IMR-90 (cell line): ENCODE data around the gene DLX1. TPM values are rescaled to one million over a fixed set of nuclear protein-coding genes. Genes with fewer than 3 reads are reported as not detected.

Experiments used
- ATAC-seq: fragments of 200-7000 bp; cut with Tn5 transposase; 2 replicates; pipeline ENCODE4 v1.9.1; 2020; ENCODE audit warnings: low read depth, mild to moderate bottlenecking, moderate library complexity
- BruUV-seq: library from RNA; stranded (reverse); fragments of 400-500 nt; replicated peaks from 2 replicates; lab custom pipeline; 2021; lab: Mats Ljungman, UMichigan
- CTCF ChIA-PET: fragments of 300-600 bp; formaldehyde crosslinking; extraction: SDS; loops from one replicate; lab custom pipeline; 2021; ENCODE audit warnings: antibody characterized with exemption; lab: Yijun Ruan, JAX
- POLR2A ChIA-PET: fragments of 300-600 bp; sonication (Branson Sonifier 250); formaldehyde crosslinking; loops from one replicate; lab custom pipeline; 2022; ENCODE audit warnings: antibody characterized with exemption; ENCODE audit not compliant: unreplicated experiment; lab: Charles Lee
- DNase-seq: peaks from one replicate; pipeline ENCODE4 v3.0.0; 2013
- H2AFZ ChIP-seq: replicated peaks from 2 replicates; pipeline ENCODE3; 2013; ENCODE audit warnings: low read length, mild to moderate bottlenecking; ENCODE audit not compliant: poor library complexity
- H2AK5ac ChIP-seq: 2 replicates; pipeline ENCODE4 v1.6.1; 2013; ENCODE audit warnings: low read depth, low read length, inconsistent platforms
- H2AK9ac ChIP-seq: replicated peaks from 2 replicates; pipeline ENCODE3; 2013; ENCODE audit warnings: mild to moderate bottlenecking, low read depth, low read length, moderate library complexity; ENCODE audit not compliant: poor library complexity
- H2BK120ac ChIP-seq: 2 replicates; pipeline ENCODE4 v1.6.1; 2013; ENCODE audit warnings: low read depth, low read length, inconsistent platforms
- H2BK15ac ChIP-seq: 3 replicates; pipeline ENCODE4 v1.6.1; 2013; ENCODE audit warnings: low read depth, low read length, inconsistent platforms
- H2BK20ac ChIP-seq: 2 replicates; pipeline ENCODE4 v1.6.1; 2013; ENCODE audit warnings: low read depth, mild to moderate bottlenecking, inconsistent platforms, low read length, moderate library complexity
- H2BK5ac ChIP-seq: 2 replicates; pipeline ENCODE4 v1.6.1; 2013; ENCODE audit warnings: mild to moderate bottlenecking, low read depth, low read length, inconsistent platforms; ENCODE audit not compliant: poor library complexity, severe bottlenecking
- H3K14ac ChIP-seq: replicated peaks from 2 replicates; pipeline ENCODE4 v1.6.1; 2013; ENCODE audit warnings: low read depth, low read length, inconsistent platforms
- H3K18ac ChIP-seq: 2 replicates; pipeline ENCODE4 v1.6.1; 2013; ENCODE audit warnings: low read depth, low read length, control low read depth
- H3K23ac ChIP-seq: 2 replicates; pipeline ENCODE4 v1.6.1; 2013; ENCODE audit warnings: low read depth, low read length, inconsistent platforms
- H3K27ac ChIP-seq: 2 replicates; pipeline ENCODE4 v1.5.1; 2013; ENCODE audit warnings: mild to moderate bottlenecking, control low read depth, low read length; ENCODE audit not compliant: insufficient read depth
- H3K27me3 ChIP-seq: 2 replicates; pipeline ENCODE4 v1.6.1; 2013; ENCODE audit warnings: low read length; ENCODE audit not compliant: control insufficient read depth, insufficient read depth
- H3K36me3 ChIP-seq: 2 replicates; pipeline ENCODE4 v1.6.1; 2013; ENCODE audit warnings: low read length, mixed read lengths; ENCODE audit not compliant: control insufficient read depth, insufficient read depth
- H3K4ac ChIP-seq: 2 replicates; pipeline ENCODE4 v1.6.1; 2013; ENCODE audit warnings: low read depth, low read length, inconsistent platforms
- H3K4me1 ChIP-seq: 2 replicates; pipeline ENCODE4 v1.6.1; 2013; ENCODE audit warnings: low read length, mixed read lengths; ENCODE audit not compliant: control insufficient read depth, insufficient read depth
- H3K4me2 ChIP-seq: 2 replicates; pipeline ENCODE4 v1.6.1; 2013; ENCODE audit warnings: low read depth, mild to moderate bottlenecking, control low read depth, low read length, moderate library complexity
- H3K4me3 ChIP-seq: 2 replicates; pipeline ENCODE4 v1.5.1; 2013; ENCODE audit warnings: low read depth, mild to moderate bottlenecking, control low read depth, low read length, moderate library complexity; ENCODE audit not compliant: insufficient read depth
- H3K56ac ChIP-seq: 2 replicates; pipeline ENCODE4 v1.6.1; 2013; ENCODE audit warnings: low read length, inconsistent platforms; ENCODE audit not compliant: insufficient read depth; ENCODE audit errors: extremely low read depth
- H3K79me1 ChIP-seq, 2 experiments: 2 replicates each; pipeline ENCODE4 v1.6.1; 2013; ENCODE audit warnings: low read length in 2 of 2, inconsistent platforms in 1 of 2, low read depth in 1 of 2
- H3K9ac ChIP-seq: 2 replicates; pipeline ENCODE4 v1.6.1; 2013; ENCODE audit warnings: low read depth, low read length, control low read depth
- H3K9me1 ChIP-seq: 2 replicates; pipeline ENCODE4 v1.6.1; 2013; ENCODE audit warnings: low read length, inconsistent platforms; ENCODE audit not compliant: insufficient read depth
- H3K9me3 ChIP-seq: 2 replicates; pipeline ENCODE4 v1.6.1; 2013; ENCODE audit warnings: low read length; ENCODE audit not compliant: control insufficient read depth, insufficient read depth
- H4K20me1 ChIP-seq: 2 replicates; pipeline ENCODE4 v1.6.1; 2013; ENCODE audit warnings: low read length, inconsistent platforms; ENCODE audit not compliant: insufficient read depth
- H4K5ac ChIP-seq: 2 replicates; pipeline ENCODE4 v1.6.1; 2013; ENCODE audit warnings: mild to moderate bottlenecking, low read depth, low read length, control low read depth
- H4K8ac ChIP-seq, 2 experiments: 2 replicates each; pipeline ENCODE4 v1.6.1; 2013; ENCODE audit warnings: low read depth in 2 of 2, low read length in 2 of 2, control low read depth in 1 of 2, inconsistent platforms in 1 of 2
- H4K91ac ChIP-seq: 2 replicates; pipeline ENCODE4 v1.6.1; 2013; ENCODE audit warnings: low read depth, low read length, inconsistent platforms; ENCODE audit not compliant: insufficient read depth
- CEBPB ChIP-seq: IDR thresholded peaks from 2 replicates; pipeline ENCODE4 v1.6.1; 2012; ENCODE audit warnings: low read depth, low read length, improper control_type of control experiment
- CHD1 ChIP-seq: IDR thresholded peaks from 2 replicates; pipeline ENCODE4 v1.6.1; 2012; ENCODE audit warnings: low read depth, low read length, improper control_type of control experiment
- MAZ ChIP-seq: IDR thresholded peaks from 2 replicates; pipeline ENCODE4 v1.6.1; 2012; ENCODE audit warnings: low read depth, mild to moderate bottlenecking, low read length, improper control_type of control experiment, moderate library complexity, borderline replicate concordance
- WGBS, 2 experiments: methylation state at CpG; one replicate each; pipeline versions ENCODE4 v1.1.5 to v1.1.7; 2013; ENCODE audit warnings: missing lambda C conversion rate in 2 of 2; ENCODE audit not compliant: insufficient read length in 1 of 2; ENCODE audit errors: extremely low coverage in 2 of 2; 5-methylcytosine and 5-hydroxymethylcytosine counted together
- dilution Hi-C: fragments of 300-500 bp; cut with HindIII; formaldehyde crosslinking; loops from one replicate; pipeline ENCODE4 v1.14.3; 2018; ENCODE audit warnings: low sequenced_read_pairs; ENCODE audit not compliant: unreplicated experiment
- in situ Hi-C: fragments of 300-500 bp; cut with MboI; formaldehyde crosslinking; loops from 3 replicates; pipeline ENCODE4 v1.14.3; 2019; ENCODE audit warnings: low sequenced_read_pairs, inconsistent platforms, mixed read lengths
- intact Hi-C: fragments of 100-400 bp; cut with micrococcal nuclease; formaldehyde crosslinking; loops from 2 replicates; pipeline ENCODE4 v1.10.0; 2022
- polyA plus RNA-seq, 3 experiments: library from polyadenylated mRNA; depleted of rRNA; stranded (reverse); fragments of >200 nt; gene quantifications; 2 replicates each; pipeline ENCODE4 v1.2.3, GENCODE V29; 2012; ENCODE audit warnings: low replicate concordance in 1 of 3
- total RNA-seq: library from RNA; depleted of rRNA; stranded (reverse); fragments of >200 nt; gene quantifications from 2 replicates; pipeline ENCODE4 v1.2.3, GENCODE V29; 2012

The DLX1 gene
- total and polyA plus RNA-seq, 2 of the 4 experiments (the other 2 are of a cell fraction), result 0.36 to 2.2 TPM

GRCh38 chr2:172105471-172106107 lies 20.3 kb downstream of the DLX1 start:
- intact Hi-C loops, result loop anchor here (1.0 kb wide), 1 partner anchor 531 kb away; no protein-coding TSS in a partner anchor
- Histone ChIP-seq H3K4me1 (0 out of 2 replicates have a peak, but pooled peaks cover 2% of the 10 kb centered on the region), H2BK120ac (peak overlapping the region; percentile 18; the same call in 1 of the 2 replicates), H3K4ac (peak overlapping the region; percentile 17), H3K27me3 (no peaks in the 10 kb centered on the region; the same call in 1 of the 2 replicates), H3K56ac (no peak overlapping the region), H3K4me3 (peak overlapping the region; percentile 61), H3K18ac (no peak overlapping the region), H2BK5ac (no peak overlapping the region), H3K23ac (0 out of 2 replicates have a peak overlapping the region, but pooled peaks have one; percentile 42), H3K9me1 (no peaks in the 10 kb centered on the region), H3K14ac (peak overlapping the region; percentile 43; the same call in 1 of the 2 replicates), H4K91ac (no peak overlapping the region), H2AK9ac (peak overlapping the region; percentile 39), H3K27ac (no peak overlapping the region), H3K9ac (peak overlapping the region; percentile 14; the same call in 1 of the 2 replicates), H2AK5ac (no peak overlapping the region; the same call in 1 of the 2 replicates), H2AFZ (peak overlapping the region; percentile 96), H3K79me1 (no peaks in the 10 kb centered on the region), H2BK20ac (0 out of 2 replicates have a peak overlapping the region, but pooled peaks have one; percentile 11), H2BK15ac (no peak overlapping the region), H4K8ac (peak overlapping the region in 1 of 2 experiments; percentile 56; a peak in 2 of 4 replicates), H3K9me3 (no peaks in the 10 kb centered on the region), H3K4me2 (peak overlapping the region; percentile 87), H3K36me3 (no peaks in the 10 kb centered on the region), H4K5ac (no peak overlapping the region; the same call in 1 of the 2 replicates), H4K20me1 (no peaks in the 10 kb centered on the region)
- WGBS, 2 experiments, result 40% methylated on average over 4 of the region's 23 CpGs; no CpG with 5 or more reads in 1 of the 2 experiments
- ChIA-PET POLR2A (no interaction called here), CTCF (interaction anchor here (0.6 to 2.2 kb wide), 5 partner anchors 22 to 403 kb away, joined by 3 to 9 read pairs (median 5); no protein-coding TSS in a partner anchor)
- ATAC-seq (no peak), DNase-seq (no peak)
- dilution Hi-C loops, result no loop called here
- no peak for TF ChIP-seq CEBPB
- no peak; the same call in 1 of the 2 replicates for TF ChIP-seq MAZ
- TF ChIP-seq CHD1, result no peak
- in situ Hi-C loops, result loop anchor here (5.0 kb wide), 2 partner anchors 298 to 403 kb away; no protein-coding TSS in a partner anchor
- no TSS peak for BruUV-seq
